A673 (cell line): ENCODE measurements around the gene CRISPLD2.

Experiments used
- CTCF ChIP-seq: fragments of 300-800, 200-600 bp; sonication (generic); conservative IDR thresholded peaks from 2 replicates; pipeline ENCODE4 v1.5.1; 2017; ENCODE audit warnings: low read depth, mild to moderate bottlenecking, antibody characterized with exemption, low read length, moderate library complexity, mixed read lengths
- EZH2 ChIP-seq: fragments of 200-600 bp; sonication (generic); IDR thresholded peaks from 2 replicates; pipeline ENCODE4 v1.6.1; 2017; ENCODE audit warnings: borderline replicate concordance, low read depth, mild to moderate bottlenecking, mixed read lengths, antibody characterized with exemption, low read length; ENCODE audit not compliant: poor library complexity, severe bottlenecking

DNA sequence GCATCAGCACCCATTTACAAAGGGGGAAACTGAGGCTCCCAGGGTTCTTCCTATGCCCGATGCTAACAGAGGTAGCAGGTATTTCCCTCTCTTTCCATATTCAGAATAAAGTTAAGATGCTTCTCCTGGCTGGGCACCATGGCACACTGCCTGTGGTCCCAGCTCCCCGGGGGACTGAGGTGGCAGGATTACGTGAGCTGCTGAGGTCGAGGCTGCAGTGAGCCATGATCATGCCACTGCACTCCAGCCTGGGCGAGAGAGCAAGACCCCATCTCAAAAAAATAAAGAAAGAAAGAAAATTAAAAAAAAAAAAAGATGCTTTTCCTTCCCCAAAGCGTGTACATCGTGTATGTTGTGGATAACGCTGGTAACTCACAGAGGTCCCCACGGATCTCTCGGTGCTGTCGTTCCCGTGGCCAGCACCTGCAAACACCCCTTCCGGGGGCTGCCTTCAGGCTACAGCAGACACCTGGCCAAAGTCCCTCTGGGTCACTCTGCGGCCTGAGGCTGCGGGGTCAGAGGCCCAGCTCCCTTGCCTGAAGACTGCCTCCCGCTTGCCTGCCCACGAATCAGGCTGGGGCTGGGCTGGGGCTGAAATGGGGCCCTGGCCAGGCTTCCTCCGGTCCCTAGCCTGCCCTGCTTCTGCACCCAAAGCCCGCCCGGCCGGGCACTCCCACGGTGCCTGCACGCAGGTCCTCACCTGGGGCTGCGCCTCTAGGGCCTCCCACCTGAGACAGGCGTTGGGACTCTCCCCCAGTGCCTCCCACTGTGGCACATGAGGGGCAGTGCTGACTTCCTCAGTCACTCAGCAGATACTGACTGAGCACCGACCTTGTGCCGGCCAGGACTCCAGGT lies 128.4 kb downstream of the CRISPLD2 start:
- TF ChIP-seq CTCF (no peak), EZH2 (no peak)
